ENCODE data around the gene CEACAM6.

Gene CEACAM6

DNA sequence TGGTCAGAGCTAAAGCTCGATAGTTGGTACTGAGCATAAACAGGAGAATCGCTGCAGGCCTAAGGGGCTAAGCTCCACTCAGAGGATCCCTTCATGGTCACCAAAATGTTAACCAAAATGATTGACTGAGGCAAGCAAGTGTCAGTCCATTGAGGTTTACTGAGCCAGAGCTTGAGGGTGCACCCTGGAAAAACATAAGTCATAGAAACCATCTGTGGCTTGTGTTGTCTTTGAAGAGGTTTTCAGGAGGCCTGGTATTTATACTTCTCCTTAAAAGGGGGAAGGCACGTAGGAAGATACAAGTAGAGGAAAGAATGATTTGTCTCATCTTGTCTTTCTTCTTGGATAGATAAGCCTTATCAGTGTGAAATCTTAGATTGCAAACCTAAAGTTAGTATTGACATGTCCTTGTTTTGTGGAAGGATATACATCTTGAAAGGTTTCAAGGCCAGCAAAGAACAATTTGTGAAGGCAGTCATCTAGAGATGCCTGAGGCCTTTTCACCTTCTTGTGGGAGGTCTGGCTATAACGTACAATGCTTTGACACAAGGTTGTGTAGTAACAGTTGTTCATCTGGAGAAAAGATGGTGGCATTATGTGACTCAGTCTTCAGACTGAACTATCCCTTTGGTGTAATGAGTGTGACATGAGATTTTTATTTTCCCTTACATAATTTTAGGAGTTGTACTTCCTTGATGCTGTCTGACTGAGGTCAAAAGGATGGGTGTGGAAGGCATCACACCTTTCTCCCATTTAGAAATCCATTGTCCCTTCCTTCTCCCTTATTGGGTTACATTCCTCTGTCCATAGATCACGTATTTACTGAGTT lies 14.7 kb upstream of the CEACAM6 start:
- TF ChIP-seq, protein P1, sequence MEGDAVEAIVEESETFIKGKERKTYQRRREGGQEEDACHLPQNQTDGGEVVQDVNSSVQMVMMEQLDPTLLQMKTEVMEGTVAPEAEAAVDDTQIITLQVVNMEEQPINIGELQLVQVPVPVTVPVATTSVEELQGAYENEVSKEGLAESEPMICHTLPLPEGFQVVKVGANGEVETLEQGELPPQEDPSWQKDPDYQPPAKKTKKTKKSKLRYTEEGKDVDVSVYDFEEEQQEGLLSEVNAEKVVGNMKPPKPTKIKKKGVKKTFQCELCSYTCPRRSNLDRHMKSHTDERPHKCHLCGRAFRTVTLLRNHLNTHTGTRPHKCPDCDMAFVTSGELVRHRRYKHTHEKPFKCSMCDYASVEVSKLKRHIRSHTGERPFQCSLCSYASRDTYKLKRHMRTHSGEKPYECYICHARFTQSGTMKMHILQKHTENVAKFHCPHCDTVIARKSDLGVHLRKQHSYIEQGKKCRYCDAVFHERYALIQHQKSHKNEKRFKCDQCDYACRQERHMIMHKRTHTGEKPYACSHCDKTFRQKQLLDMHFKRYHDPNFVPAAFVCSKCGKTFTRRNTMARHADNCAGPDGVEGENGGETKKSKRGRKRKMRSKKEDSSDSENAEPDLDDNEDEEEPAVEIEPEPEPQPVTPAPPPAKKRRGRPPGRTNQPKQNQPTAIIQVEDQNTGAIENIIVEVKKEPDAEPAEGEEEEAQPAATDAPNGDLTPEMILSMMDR (IDR thresholded peaks at IDR 0.05): no peak

DNA sequence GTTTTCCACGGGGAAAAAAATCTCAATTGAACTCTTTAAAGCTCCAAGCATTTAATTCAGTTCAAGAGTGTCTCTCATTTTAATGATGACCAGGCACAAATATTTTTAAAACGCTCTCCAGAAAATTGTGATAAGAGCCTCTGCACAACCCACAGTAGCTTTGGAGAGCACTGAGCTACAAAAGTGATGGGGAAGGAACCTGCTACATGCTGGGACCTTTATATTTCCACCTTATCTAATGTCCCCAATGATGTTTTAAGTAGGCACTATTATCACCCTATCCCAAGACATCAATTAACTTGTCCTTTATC lies 14.1 kb upstream of the CEACAM6 start:
- TF ChIP-seq, protein P1 (IDR thresholded peaks at IDR 0.05): no peak

DNA sequence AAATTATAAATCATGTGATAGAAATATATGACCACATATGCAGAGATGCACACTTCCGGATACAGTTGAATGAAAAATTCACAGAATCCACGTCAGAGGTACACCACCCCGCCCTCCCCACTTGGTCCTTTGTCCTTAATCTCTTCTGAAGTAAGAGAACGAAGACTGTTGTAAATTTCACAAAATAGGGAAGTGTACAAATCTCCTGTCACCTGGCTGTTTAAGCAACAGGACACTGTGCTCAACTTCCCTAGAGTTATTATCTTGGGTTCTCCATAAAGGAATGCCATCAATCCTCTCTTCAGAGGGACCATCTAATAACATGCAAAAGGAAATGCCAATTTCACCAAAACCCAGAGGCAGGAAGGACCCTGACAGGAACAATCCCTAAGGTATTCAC lies 10.5 kb upstream of the CEACAM6 start:
- TF ChIP-seq, protein P1 (IDR thresholded peaks at IDR 0.05): no peak

DNA sequence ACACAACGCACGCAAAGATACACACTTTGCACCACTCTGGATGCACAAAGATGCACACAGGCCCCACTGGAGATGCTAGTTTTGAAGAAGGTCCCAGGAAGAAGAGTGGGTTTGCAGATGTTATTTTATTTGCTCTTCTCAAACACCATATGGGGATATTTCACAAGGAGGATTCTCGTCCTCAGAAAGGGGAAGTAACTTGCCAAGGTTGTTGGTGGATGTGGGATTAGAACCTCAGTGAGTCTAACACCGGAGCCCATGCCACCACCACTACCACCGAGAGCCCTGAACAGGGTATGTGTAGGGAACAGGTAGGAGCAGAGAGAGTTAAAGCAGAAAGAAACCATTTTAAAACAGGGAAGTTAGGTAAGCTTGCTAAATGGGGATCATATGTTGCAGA lies 9.6 kb upstream of the CEACAM6 start:
- TF ChIP-seq, protein P1 (IDR thresholded peaks at IDR 0.05): no peak

DNA sequence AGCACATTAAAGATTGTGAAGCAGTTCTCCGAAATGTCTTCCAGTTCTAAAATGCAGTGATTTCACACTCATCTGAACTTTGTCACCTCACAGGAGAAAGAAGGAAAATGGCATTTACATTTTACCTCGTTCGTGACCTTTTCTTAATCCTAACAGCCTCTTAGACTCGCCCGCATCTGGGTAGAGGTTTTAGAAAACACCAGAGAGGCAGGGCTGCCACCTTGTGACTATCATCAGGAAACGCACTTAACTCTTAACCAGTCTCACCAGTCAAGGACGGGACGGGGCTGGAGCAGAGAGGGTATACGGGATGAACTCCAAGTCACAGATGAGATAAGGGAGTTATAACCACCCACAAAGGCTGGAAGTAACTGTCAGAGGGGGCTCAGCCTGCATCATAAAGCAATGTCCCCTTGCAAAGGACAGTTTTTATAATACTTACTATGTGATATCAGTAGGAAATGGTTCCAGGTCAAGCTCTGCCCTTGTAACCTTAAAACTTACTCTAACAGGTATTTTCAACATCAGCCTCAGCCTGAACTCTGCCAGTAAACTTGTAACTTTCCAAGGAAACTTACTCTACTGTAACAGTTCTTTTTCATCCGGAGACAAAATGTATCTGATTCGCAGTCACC lies 8.6 kb upstream of the CEACAM6 start:
- TF ChIP-seq, protein P1 (IDR thresholded peaks at IDR 0.05): peak; percentile 52

DNA sequence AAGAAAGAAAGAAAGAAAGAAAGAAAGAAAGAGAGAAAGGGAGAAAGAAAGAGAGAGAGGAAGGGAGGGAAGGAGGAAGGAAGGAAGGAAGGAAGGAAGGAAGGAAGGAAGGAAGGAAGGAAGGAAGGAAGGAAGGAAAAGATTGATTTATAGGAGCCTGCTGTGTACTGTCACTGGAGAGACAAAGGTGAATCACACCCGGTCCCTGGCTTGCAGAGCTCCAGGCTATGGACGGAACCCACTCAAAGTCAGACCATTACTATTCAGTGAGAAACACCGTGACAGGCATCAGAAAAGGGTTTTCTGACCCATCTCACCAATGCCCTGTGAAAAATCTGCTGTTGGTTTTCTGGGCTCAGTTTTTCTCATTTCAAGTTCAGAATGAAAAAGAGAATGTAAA lies 7.3 kb upstream of the CEACAM6 start:
- TF ChIP-seq, protein P1 (IDR thresholded peaks at IDR 0.05): no peak

DNA sequence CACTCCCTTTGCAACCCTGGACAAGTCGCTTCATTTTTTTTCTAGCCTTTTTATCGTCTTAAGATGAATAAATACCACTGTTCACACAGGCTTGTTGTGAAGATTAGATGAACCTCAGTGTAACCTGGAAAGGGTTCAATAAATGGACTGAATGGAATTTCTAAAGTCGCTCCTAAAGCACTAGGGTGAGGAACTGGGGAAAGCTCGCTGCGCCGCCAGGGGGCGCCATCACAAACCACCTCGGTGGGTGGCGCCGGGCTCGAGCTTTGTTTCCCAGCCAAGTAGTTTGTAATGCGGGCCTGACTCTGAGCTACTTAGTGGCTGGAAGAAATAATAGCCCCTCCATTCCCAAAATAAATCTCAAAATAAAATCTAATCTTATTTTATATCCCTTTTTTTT lies 2.2 kb upstream of the CEACAM6 start:
- TF ChIP-seq, protein P1 (IDR thresholded peaks at IDR 0.05): peak; percentile 70
